Measurements from ENCODE around the gene NAPG. TPM values are rescaled to one million over a fixed set of nuclear protein-coding genes. Genes with fewer than 3 reads are reported as not detected.

NAPG gene
- polyA plus RNA-seq, 2 of the 4 experiments (the other 2 are of a cell fraction) = 11.6 to 22.1 TPM

DNA sequence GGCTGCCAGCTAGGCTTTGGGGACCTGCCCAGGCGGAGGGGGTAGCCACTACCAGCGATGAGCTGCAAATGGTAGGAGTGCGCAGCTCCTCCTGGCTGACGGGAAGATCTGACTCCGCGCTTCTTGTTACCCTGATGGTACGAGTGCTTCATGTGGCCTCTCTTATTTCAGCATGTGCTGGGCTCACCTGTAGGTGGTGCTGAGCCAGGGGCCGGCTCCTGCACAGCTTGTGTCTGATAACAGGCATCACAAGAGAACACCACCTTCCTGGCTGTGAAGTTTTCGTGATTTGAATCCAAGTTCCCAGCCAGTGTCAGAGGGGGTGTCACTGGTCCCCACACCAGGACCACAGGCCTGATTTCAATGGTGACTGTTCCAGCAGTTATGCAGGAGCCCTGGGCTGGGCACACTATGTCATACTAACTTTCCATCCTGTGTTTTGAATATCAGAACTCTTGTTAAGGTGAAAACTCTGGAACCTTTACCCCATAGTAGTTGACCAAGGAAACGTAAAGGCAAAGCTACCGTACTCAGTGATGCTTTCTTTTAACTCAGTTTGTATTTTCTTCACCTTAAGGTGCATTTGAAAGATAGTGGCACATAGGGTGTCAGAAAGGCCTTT is 43.4 kb upstream of the NAPG start:
- WGBS (ENCODE audit: missing lambda C conversion rate) = 50% methylated on average over 7 of the region's 11 CpGs
- POLR2A ChIA-PET = no interaction called here

DNA sequence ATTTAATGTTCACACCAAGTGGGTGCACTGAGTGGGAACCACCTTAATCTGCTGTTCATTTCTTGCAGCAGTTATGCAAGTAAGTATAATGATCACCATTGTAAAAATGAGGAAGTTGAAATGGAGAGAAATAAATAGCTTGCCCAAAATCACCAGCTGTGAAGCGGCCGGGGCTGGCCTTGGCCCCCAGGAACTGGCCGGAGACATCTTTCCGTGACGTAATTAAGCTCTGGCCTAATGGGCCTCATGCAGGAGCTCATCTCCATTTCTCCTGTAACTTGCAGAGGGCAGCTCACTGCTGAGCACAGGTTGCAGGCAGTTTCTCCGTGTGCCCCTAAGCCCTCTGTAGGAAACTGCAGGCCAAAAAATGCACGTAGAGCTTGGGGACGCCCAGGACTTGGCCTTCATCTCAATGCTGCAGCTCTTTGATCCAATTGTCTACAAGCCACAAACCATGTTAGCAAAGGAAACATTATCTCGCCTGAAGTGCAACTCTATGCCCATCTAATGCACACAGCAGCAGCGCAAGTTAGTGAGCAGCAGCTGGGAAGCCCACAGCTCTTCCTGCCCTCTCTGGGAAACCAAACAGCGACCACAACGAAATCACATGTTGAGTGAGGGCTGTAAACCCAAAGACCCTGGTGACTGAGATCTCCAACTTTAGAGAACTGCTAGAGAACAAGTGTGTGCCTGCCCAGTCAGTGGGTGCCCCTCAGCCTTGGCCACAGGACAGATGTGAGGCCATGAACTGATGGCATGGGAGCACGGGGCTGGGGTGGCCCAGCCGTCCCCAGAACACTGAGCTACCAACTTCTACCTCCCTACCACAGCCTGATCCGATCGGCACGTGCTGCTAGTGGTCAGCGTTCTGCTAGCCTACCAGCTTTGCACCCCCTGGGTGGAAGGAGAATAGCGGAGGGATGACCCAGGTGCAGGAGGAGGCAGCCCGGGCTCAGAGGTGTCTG is 42.6 kb upstream of the NAPG start:
- no peak for TF ChIP-seq ZC3H11A (IDR thresholded peaks at IDR 0.05)
- TF ChIP-seq EP300 (IDR thresholded peaks at IDR 0.05) = no peak
- no peak for TF ChIP-seq FOSL2 (IDR thresholded peaks at IDR 0.05)
- no peak for TF ChIP-seq FOSL2 (CRISPR knock-in tag; IDR thresholded peaks at IDR 0.05)
- ChIA-PET CTCF (interaction anchor here (0.6 to 0.9 kb wide), 2 partner anchors 10 to 517 kb away, joined by 3 to 5 read pairs; no protein-coding TSS in a partner anchor), POLR2A (no interaction called here)
- H3K4me3 ChIP-seq = no peak overlapping the region
- H3K4me1 ChIP-seq = no peaks in the 10 kb centered on the region
- no peak overlapping the region for H3K27ac ChIP-seq
- ATAC-seq (no peak), FAIRE-seq (no peak), DNase-seq (ENCODE audit: low read depth in 1 of 2, low spot score in 1 of 2) (no peak)
- H3K4me2 ChIP-seq = no peak overlapping the region
- H3K9me3 ChIP-seq = no peaks in the 10 kb centered on the region
- 47% methylated on average over 18 of the region's 20 CpGs for WGBS (ENCODE audit: missing lambda C conversion rate)

More for the DNA sequence above, 43.4 kb upstream of the NAPG start:
- Histone ChIP-seq H3K4me3 (no peak overlapping the region), H3K27ac (no peak overlapping the region), H3K4me1 (no peaks in the 10 kb centered on the region), H3K4me2 (no peak overlapping the region), H3K9me3 (no peaks in the 10 kb centered on the region)
- no peak for DNase-seq (ENCODE audit: low read depth in 1 of 2, low spot score in 1 of 2)
- FAIRE-seq = no peak
- no peak for TF ChIP-seq KDM1A (IDR thresholded peaks at IDR 0.05; ENCODE audit: low read depth)
- no peak for TF ChIP-seq RNF2 (IDR thresholded peaks at IDR 0.05; ENCODE audit: borderline replicate concordance, low read depth)
- no peak for TF ChIP-seq POLR2AphosphoS2 (conservative IDR thresholded peaks at IDR 0.05; ENCODE audit: low read length)
- TF ChIP-seq TFCP2L1 (CRISPR knock-in tag; IDR thresholded peaks at IDR 0.05) = no peak
- no peak for TF ChIP-seq EHF (CRISPR knock-in tag; IDR thresholded peaks at IDR 0.05)
- CTCF ChIA-PET = interaction anchor here (0.6 to 0.9 kb wide), 4 partner anchors 9 to 85 kb away, joined by 3 to 5 read pairs (median 3); no protein-coding TSS in a partner anchor
- ATAC-seq = no peak

- WGBS (ENCODE audit: missing lambda C conversion rate) = 55% methylated on average over 5 of the region's 20 CpGs
- Histone ChIP-seq H3K4me2 (no peak overlapping the region), H3K4me3 (no peak overlapping the region), H3K4me1 (no peaks in the 10 kb centered on the region), H3K27ac (no peak overlapping the region), H3K9me3 (no peaks in the 10 kb centered on the region)
- CTCF ChIA-PET = no interaction called here
- TF ChIP-seq MAX (IDR thresholded peaks at IDR 0.05) (no peak), ZFP36 (IDR thresholded peaks at IDR 0.05; ENCODE audit: borderline replicate concordance, partially characterized antibody) (no peak), ZNF302 (CRISPR knock-in tag; IDR thresholded peaks at IDR 0.05) (no peak), CHD2 (IDR thresholded peaks at IDR 0.05; ENCODE audit: low read length, partially characterized antibody) (no peak), KDM1A (IDR thresholded peaks at IDR 0.05; ENCODE audit: low read depth) (no peak), NR3C1 (IDR thresholded peaks at IDR 0.05) (no peak)
- TF ChIP-seq, protein P1, sequence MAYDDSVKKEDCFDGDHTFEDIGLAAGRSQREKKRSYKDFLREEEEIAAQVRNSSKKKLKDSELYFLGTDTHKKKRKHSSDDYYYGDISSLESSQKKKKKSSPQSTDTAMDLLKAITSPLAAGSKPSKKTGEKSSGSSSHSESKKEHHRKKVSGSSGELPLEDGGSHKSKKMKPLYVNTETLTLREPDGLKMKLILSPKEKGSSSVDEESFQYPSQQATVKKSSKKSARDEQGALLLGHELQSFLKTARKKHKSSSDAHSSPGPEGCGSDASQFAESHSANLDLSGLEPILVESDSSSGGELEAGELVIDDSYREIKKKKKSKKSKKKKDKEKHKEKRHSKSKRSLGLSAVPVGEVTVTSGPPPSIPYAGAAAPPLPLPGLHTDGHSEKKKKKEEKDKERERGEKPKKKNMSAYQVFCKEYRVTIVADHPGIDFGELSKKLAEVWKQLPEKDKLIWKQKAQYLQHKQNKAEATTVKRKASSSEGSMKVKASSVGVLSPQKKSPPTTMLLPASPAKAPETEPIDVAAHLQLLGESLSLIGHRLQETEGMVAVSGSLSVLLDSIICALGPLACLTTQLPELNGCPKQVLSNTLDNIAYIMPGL (CRISPR knock-in tag; IDR thresholded peaks at IDR 0.05; ENCODE audit: borderline replicate concordance) = no peak
- POLR2A ChIA-PET = no interaction called here
- FAIRE-seq (no peak), DNase-seq (ENCODE audit: low read depth in 1 of 2, low spot score in 1 of 2) (no peak), ATAC-seq (no peak)
Observed at GRCh38 chr18:10485475-10485874, 40.4 kb upstream of the NAPG start.

DNA sequence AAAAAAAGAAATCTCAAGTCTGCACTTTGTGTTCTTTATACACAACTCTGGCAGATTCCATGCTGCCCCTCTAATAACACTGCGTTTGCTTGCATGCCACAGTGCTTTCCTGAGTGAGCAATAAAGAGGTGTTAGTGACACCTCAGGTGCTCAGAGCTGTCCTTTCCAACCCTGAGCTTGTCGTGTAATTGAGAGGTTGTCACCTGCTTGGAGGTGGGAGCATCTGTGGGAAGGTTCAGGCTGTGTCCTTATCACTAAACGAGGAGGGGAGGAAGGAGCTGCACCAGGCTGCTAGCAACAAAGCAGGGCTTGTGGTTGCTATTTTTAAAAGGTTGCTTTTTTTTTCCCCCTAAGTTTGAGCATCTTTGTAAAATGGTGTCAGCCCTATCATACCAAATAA is 39.5 kb upstream of the NAPG start:
- WGBS (ENCODE audit: missing lambda C conversion rate) = 39% methylated on average over 2 of the region's 3 CpGs
- POLR2A ChIA-PET = no interaction called here
- H3K4me1 ChIP-seq = no peaks in the 10 kb centered on the region
- no peak for ATAC-seq
- H3K9me3 ChIP-seq = no peaks in the 10 kb centered on the region
- H3K4me2 ChIP-seq = no peak overlapping the region
- CTCF ChIA-PET = no interaction called here
- H3K4me3 ChIP-seq = no peak overlapping the region
- H3K27ac ChIP-seq = no peak overlapping the region
- DNase-seq (ENCODE audit: low read depth in 1 of 2, low spot score in 1 of 2) = no peak
- no peak for FAIRE-seq
- TF ChIP-seq, protein P2, sequence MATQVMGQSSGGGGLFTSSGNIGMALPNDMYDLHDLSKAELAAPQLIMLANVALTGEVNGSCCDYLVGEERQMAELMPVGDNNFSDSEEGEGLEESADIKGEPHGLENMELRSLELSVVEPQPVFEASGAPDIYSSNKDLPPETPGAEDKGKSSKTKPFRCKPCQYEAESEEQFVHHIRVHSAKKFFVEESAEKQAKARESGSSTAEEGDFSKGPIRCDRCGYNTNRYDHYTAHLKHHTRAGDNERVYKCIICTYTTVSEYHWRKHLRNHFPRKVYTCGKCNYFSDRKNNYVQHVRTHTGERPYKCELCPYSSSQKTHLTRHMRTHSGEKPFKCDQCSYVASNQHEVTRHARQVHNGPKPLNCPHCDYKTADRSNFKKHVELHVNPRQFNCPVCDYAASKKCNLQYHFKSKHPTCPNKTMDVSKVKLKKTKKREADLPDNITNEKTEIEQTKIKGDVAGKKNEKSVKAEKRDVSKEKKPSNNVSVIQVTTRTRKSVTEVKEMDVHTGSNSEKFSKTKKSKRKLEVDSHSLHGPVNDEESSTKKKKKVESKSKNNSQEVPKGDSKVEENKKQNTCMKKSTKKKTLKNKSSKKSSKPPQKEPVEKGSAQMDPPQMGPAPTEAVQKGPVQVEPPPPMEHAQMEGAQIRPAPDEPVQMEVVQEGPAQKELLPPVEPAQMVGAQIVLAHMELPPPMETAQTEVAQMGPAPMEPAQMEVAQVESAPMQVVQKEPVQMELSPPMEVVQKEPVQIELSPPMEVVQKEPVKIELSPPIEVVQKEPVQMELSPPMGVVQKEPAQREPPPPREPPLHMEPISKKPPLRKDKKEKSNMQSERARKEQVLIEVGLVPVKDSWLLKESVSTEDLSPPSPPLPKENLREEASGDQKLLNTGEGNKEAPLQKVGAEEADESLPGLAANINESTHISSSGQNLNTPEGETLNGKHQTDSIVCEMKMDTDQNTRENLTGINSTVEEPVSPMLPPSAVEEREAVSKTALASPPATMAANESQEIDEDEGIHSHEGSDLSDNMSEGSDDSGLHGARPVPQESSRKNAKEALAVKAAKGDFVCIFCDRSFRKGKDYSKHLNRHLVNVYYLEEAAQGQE (IDR thresholded peaks at IDR 0.05) = no peak
- TF ChIP-seq KDM5A (IDR thresholded peaks at IDR 0.05) (no peak), CHD4 (IDR thresholded peaks at IDR 0.05; ENCODE audit: borderline replicate concordance) (no peak), NR3C1 (IDR thresholded peaks at IDR 0.05) (no peak), PHF8 (IDR thresholded peaks at IDR 0.05; ENCODE audit: borderline replicate concordance, low read depth) (no peak), ZNF302 (CRISPR knock-in tag; IDR thresholded peaks at IDR 0.05) (no peak), MAX (IDR thresholded peaks at IDR 0.05) (no peak), JUN (IDR thresholded peaks at IDR 0.05) (no peak)
- TF ChIP-seq, protein P3, sequence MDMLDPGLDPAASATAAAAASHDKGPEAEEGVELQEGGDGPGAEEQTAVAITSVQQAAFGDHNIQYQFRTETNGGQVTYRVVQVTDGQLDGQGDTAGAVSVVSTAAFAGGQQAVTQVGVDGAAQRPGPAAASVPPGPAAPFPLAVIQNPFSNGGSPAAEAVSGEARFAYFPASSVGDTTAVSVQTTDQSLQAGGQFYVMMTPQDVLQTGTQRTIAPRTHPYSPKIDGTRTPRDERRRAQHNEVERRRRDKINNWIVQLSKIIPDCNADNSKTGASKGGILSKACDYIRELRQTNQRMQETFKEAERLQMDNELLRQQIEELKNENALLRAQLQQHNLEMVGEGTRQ (IDR thresholded peaks at IDR 0.05) = no peak

Data from A549 (cell line).